GM19438 (cell line): ENCODE data around the gene UBA3.

Experiments
- ATAC-seq: cut with Tn5 transposase; IDR thresholded peaks from one replicate; pipeline ENCODE4 v1.9.1; 2021; ENCODE audit warnings: low read depth; ENCODE audit not compliant: unreplicated experiment

Gene UBA3

GRCh38 chr3:69102384-69102783, 22.2 kb upstream of the UBA3 start:
- no peak for ATAC-seq

- no peak for ATAC-seq
Measured at GRCh38 chr3:69099576-69099975, 19.4 kb upstream of the UBA3 start.

- no peak for ATAC-seq
Measured at GRCh38 chr3:69097407-69098086, 17.4 kb upstream of the UBA3 start.

GRCh38 chr3:69096299-69096698, 16.1 kb upstream of the UBA3 start:
- no peak for ATAC-seq

- ATAC-seq, result no peak
Measured at GRCh38 chr3:69095636-69096035, 15.5 kb upstream of the UBA3 start.

GRCh38 chr3:69094467-69095205, 14.5 kb upstream of the UBA3 start:
- no peak for ATAC-seq

GRCh38 chr3:69092030-69092516, 11.9 kb upstream of the UBA3 start:
- ATAC-seq, result peak; percentile 65

- ATAC-seq, result peak; percentile 4
Measured at GRCh38 chr3:69091389-69092029, 11.3 kb upstream of the UBA3 start.

- ATAC-seq, result no peak
Measured at GRCh38 chr3:69090021-69090420, 9.9 kb upstream of the UBA3 start.

- peak; percentile 27 for ATAC-seq
Measured at GRCh38 chr3:69088063-69088462, 7.9 kb upstream of the UBA3 start.

GRCh38 chr3:69087030-69087791, 7.0 kb upstream of the UBA3 start:
- no peak for ATAC-seq

- no peak for ATAC-seq
Measured at GRCh38 chr3:69085833-69086722, 5.9 kb upstream of the UBA3 start.

GRCh38 chr3:69085168-69085832, 5.1 kb upstream of the UBA3 start:
- ATAC-seq, result no peak

- ATAC-seq, result peak; percentile 42
Measured at GRCh38 chr3:69084326-69085167, 4.4 kb upstream of the UBA3 start, which contains the start of gene ARL6IP5. Gene ARL6IP5 (plus strand): TSS chr3:69084937. CDS start chr3:69085048, 111 bp downstream.

- ATAC-seq, result peak; percentile 47
Measured at GRCh38 chr3:69082805-69083204, 2.6 kb upstream of the UBA3 start.

GRCh38 chr3:69082361-69082760, 2.2 kb upstream of the UBA3 start:
- ATAC-seq, result no peak

GRCh38 chr3:69081583-69082262, 1.6 kb upstream of the UBA3 start:
- no peak for ATAC-seq
